ENCODE data around the gene ALDH3B1. TPM values are rescaled to one million over a fixed set of nuclear protein-coding genes. Genes with fewer than 3 reads are reported as not detected.
A peak's percentile ranks its signal among the peaks of the same experiment; 100 is the strongest.

ALDH3B1 gene
- total and polyA plus RNA-seq, 2 donors (not counting 3 experiments of a cell fraction or from before 2014, with no cell fraction given) = 0.13 to 1.0 TPM

DNA sequence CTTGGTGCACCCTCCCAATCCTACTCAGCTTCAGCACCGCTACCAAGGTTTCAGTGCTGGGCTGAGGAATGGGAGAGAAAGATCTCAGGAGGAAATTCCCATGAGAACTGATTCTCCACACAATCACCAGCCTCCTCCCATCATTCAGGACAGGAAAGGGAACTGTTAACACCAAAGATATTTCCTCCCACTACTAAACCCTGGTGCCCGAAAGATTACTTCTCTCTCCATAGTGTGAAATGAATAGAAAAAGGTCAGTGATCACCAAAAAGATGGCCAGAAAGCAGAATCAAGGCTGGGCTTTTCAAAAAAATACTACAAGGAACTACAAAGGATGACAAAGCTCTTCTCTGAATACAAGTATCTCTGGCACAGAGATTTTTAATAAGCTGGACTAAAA is 54.8 kb downstream of the ALDH3B1 start:
- Histone ChIP-seq H3K9me1 (replicated peaks; ENCODE audit: control insufficient read depth, extremely low read depth, insufficient read depth, low read length) (no peaks in the 10 kb centered on the region), H3K27me3 (ENCODE audit: control insufficient read depth in 2 of 2, insufficient read depth in 2 of 2, low read length in 2 of 2) (no peaks in the 10 kb centered on the region), H3K79me2 (ENCODE audit: control insufficient read depth, insufficient read depth, low read length) (no peaks in the 10 kb centered on the region), H4K20me1 (replicated peaks; ENCODE audit: control insufficient read depth, extremely low read depth, insufficient read depth, low read length) (no peaks in the 10 kb centered on the region), H3K27ac (ENCODE audit: insufficient read depth, low read depth, low read length) (no peak overlapping the region), H3K36me3 (ENCODE audit: control insufficient read depth in 2 of 2, extremely low read depth in 1 of 2, insufficient read depth in 2 of 2, low read length in 2 of 2) (peaks cover 0 to 27% of the 10 kb centered on the region in 2 experiments), H3K4me3 (replicated peaks in 1 of 3; ENCODE audit: insufficient read depth in 1 of 3, low read depth in 1 of 3, low read length in 3 of 3) (no peak overlapping the region), H3K4me2 (ENCODE audit: insufficient read depth, low read length) (no peak overlapping the region), H3K4me1 (ENCODE audit: control insufficient read depth, extremely low read depth, insufficient read depth, low read length) (peaks cover 6% of the 10 kb centered on the region), H3K9ac (replicated peaks; ENCODE audit: extremely low read depth, insufficient read depth, low read length) (no peak overlapping the region), H2AFZ (ENCODE audit: low read depth, low read length) (no peak overlapping the region), H3K9me3 (replicated peaks; ENCODE audit: control insufficient read depth, insufficient read depth, low read length) (no peaks in the 10 kb centered on the region)
- BruUV-seq (replicated peaks) = no TSS peak
- TF ChIP-seq, protein P1, sequence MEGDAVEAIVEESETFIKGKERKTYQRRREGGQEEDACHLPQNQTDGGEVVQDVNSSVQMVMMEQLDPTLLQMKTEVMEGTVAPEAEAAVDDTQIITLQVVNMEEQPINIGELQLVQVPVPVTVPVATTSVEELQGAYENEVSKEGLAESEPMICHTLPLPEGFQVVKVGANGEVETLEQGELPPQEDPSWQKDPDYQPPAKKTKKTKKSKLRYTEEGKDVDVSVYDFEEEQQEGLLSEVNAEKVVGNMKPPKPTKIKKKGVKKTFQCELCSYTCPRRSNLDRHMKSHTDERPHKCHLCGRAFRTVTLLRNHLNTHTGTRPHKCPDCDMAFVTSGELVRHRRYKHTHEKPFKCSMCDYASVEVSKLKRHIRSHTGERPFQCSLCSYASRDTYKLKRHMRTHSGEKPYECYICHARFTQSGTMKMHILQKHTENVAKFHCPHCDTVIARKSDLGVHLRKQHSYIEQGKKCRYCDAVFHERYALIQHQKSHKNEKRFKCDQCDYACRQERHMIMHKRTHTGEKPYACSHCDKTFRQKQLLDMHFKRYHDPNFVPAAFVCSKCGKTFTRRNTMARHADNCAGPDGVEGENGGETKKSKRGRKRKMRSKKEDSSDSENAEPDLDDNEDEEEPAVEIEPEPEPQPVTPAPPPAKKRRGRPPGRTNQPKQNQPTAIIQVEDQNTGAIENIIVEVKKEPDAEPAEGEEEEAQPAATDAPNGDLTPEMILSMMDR (IDR thresholded peaks at IDR 0.05; ENCODE audit: extremely low read depth in 1 of 2, insufficient read depth in 1 of 2, low read depth in 1 of 2, low read length in 2 of 2) = no peak
- TF ChIP-seq POLR2AphosphoS5 (IDR thresholded peaks at IDR 0.05; ENCODE audit: insufficient read depth, low read depth, low read length) = no peak
- no peak for TF ChIP-seq EZH2 (IDR thresholded peaks at IDR 0.05; ENCODE audit: borderline replicate concordance, low read depth, low read length, severe bottlenecking)
- TF ChIP-seq GATA2 (IDR thresholded peaks at IDR 0.05; ENCODE audit: insufficient read depth, insufficient read length, low read depth, low read length) = no peak
- no peak for TF ChIP-seq JUN (IDR thresholded peaks at IDR 0.05; ENCODE audit: borderline replicate concordance, insufficient read depth, insufficient read length, low read depth)
- TF ChIP-seq, protein P2, sequence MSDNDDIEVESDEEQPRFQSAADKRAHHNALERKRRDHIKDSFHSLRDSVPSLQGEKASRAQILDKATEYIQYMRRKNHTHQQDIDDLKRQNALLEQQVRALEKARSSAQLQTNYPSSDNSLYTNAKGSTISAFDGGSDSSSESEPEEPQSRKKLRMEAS (IDR thresholded peaks at IDR 0.05; ENCODE audit: insufficient read depth, insufficient read length) = no peak
- no peak for TF ChIP-seq POLR2A (IDR thresholded peaks at IDR 0.05; ENCODE audit: low read depth, low read length)
- dilution Hi-C loops (cut with MboI; ENCODE audit: extremely low pct_ligation_motif_present, low sequenced_read_pairs) = no loop called here
- intact Hi-C loops (cut with micrococcal nuclease) = no loop called here
- POLR2A ChIA-PET = no interaction called here
- DNase-seq (ENCODE audit: low read depth, low spot score) (peak; percentile 55), FAIRE-seq (no peak)
- CTCF ChIA-PET = interaction anchor here (0.7 to 1.6 kb wide), 7 partner anchors 13 to 144 kb away, joined by 3 to 6 read pairs (median 3); no protein-coding TSS in a partner anchor

All from endothelial cell of umbilical vein (primary cell).